HEK293 (cell line): ENCODE results near the gene SMPDL3A.

Source experiments
- CTCF ChIA-PET: fragments of 350-600 bp; formaldehyde crosslinking; extraction: SDS; loops from one replicate; lab custom pipeline; 2021; ENCODE audit warnings: antibody characterized with exemption; lab: Yijun Ruan, JAX
- POLR2A ChIA-PET: fragments of 300-600 bp; formaldehyde crosslinking; extraction: SDS; loops from one replicate; lab custom pipeline; 2020; ENCODE audit warnings: antibody characterized with exemption, inconsistent platforms; lab: Yijun Ruan, JAX
- H3K27ac ChIP-seq: fragments of 200-500 bp; sonication (Bioruptor generic); 2 replicates; pipeline ENCODE4 v1.5.1; 2014; ENCODE audit warnings: low read depth, low read length, control low read depth, inconsistent platforms; ENCODE audit errors: extremely low read depth
- H3K36me3 ChIP-seq, 2 experiments: fragments of 200-500 bp in 1 of 2; sonication (Bioruptor generic) in 1 of 2; 1 replicate in 1 of 2; 2 replicates in 1 of 2; pipeline ENCODE4 v1.5.1; 2014 to 2017; ENCODE audit warnings: inconsistent platforms in 2 of 2, low read length in 2 of 2; ENCODE audit not compliant: control insufficient read depth in 2 of 2, insufficient read depth in 1 of 2
- H3K4me1 ChIP-seq: fragments of 200-500 bp; sonication (Bioruptor generic); 2 replicates; pipeline ENCODE4 v1.5.1; 2014; ENCODE audit warnings: mild to moderate bottlenecking, low read length, inconsistent platforms; ENCODE audit not compliant: control insufficient read depth, insufficient read depth
- H3K4me3 ChIP-seq: 2 replicates; pipeline ENCODE4 v1.5.1; 2011; ENCODE audit warnings: low read depth, mild to moderate bottlenecking, control low read depth, low read length, moderate library complexity
- H3K9me3 ChIP-seq: fragments of 200-500 bp; sonication (Bioruptor generic); 2 replicates; pipeline ENCODE4 v1.5.1; 2014; ENCODE audit warnings: low read depth, low read length, inconsistent platforms; ENCODE audit not compliant: control insufficient read depth, insufficient read depth
- GLI2 ChIP-seq: fragments of 450-650 bp; formaldehyde crosslinking; IDR thresholded peaks from 2 replicates; pipeline ENCODE4; 2017; ENCODE audit warnings: missing biosample characterization, missing genetic modification characterization, low read depth, borderline replicate concordance
- OSR2 ChIP-seq: fragments of 450-650 bp; formaldehyde crosslinking; IDR thresholded peaks from 2 replicates; pipeline ENCODE4 v1.5.1; 2016; ENCODE audit warnings: missing biosample characterization, missing genetic modification characterization
- OVOL3 ChIP-seq: fragments of 450-650 bp; formaldehyde crosslinking; IDR thresholded peaks from 2 replicates; pipeline ENCODE4 v1.5.1; 2016; ENCODE audit warnings: missing biosample characterization, missing genetic modification characterization
- SCRT1 ChIP-seq: fragments of 450-650 bp; formaldehyde crosslinking; IDR thresholded peaks from 2 replicates; pipeline ENCODE4 v1.5.1; 2016; ENCODE audit warnings: missing biosample characterization, missing genetic modification characterization, borderline replicate concordance
- SCRT2 ChIP-seq: fragments of 450-650 bp; formaldehyde crosslinking; IDR thresholded peaks from 2 replicates; pipeline ENCODE4 v1.5.1; 2016; ENCODE audit warnings: missing biosample characterization, missing genetic modification characterization
- TCF7L2 ChIP-seq: IDR thresholded peaks from 2 replicates; pipeline ENCODE4 v1.6.1; 2011; ENCODE audit warnings: low read depth, mild to moderate bottlenecking, inconsistent platforms, low read length, moderate library complexity, borderline replicate concordance
- ZNF311 ChIP-seq: fragments of 450-650 bp; formaldehyde crosslinking; IDR thresholded peaks from 2 replicates; pipeline ENCODE4 v1.5.1; 2017; ENCODE audit warnings: missing biosample characterization, missing genetic modification characterization, borderline replicate concordance
- ZNF366 ChIP-seq: fragments of 450-650 bp; formaldehyde crosslinking; conservative IDR thresholded peaks from 2 replicates; pipeline ENCODE4 v1.5.1; 2016; ENCODE audit warnings: missing biosample characterization, missing genetic modification characterization
- ZNF654 ChIP-seq: fragments of 450-650 bp; formaldehyde crosslinking; IDR thresholded peaks from 2 replicates; pipeline ENCODE4 v1.5.1; 2016; ENCODE audit warnings: low read depth, missing biosample characterization, missing genetic modification characterization
- ZNF658 ChIP-seq: fragments of 450-650 bp; formaldehyde crosslinking; IDR thresholded peaks from 2 replicates; pipeline ENCODE4; 2016; ENCODE audit warnings: missing biosample characterization, missing genetic modification characterization
- ZNF707 ChIP-seq: fragments of 450-650 bp; formaldehyde crosslinking; IDR thresholded peaks from 2 replicates; pipeline ENCODE4 v1.5.1; 2016; ENCODE audit warnings: missing biosample characterization, missing genetic modification characterization
- ZNF747 ChIP-seq: fragments of 450-650 bp; formaldehyde crosslinking; IDR thresholded peaks from 2 replicates; pipeline ENCODE4 v1.5.1; 2016; ENCODE audit warnings: missing biosample characterization, missing genetic modification characterization
- TF ChIP-seq, protein P1 (sequence below): fragments of 450-650 bp; formaldehyde crosslinking; IDR thresholded peaks from 2 replicates; pipeline ENCODE4 v1.5.1; 2016; ENCODE audit warnings: missing biosample characterization, missing genetic modification characterization, low read depth
- TF ChIP-seq, protein P2 (sequence below): fragments of 450-650 bp; formaldehyde crosslinking; IDR thresholded peaks from 2 replicates; pipeline ENCODE4 v1.5.1; 2016; ENCODE audit warnings: missing biosample characterization, missing genetic modification characterization
- TF ChIP-seq, protein P3 (sequence below): fragments of 450-650 bp; formaldehyde crosslinking; conservative IDR thresholded peaks from 2 replicates; pipeline ENCODE4 v1.5.1; 2016; ENCODE audit warnings: low read depth, missing biosample characterization, missing genetic modification characterization
- TF ChIP-seq, protein P4 (sequence below): fragments of 450-650 bp; formaldehyde crosslinking; IDR thresholded peaks from 2 replicates; pipeline ENCODE4 v1.5.1; 2017; ENCODE audit warnings: missing biosample characterization, mild to moderate bottlenecking, missing genetic modification characterization, moderate library complexity
- TF ChIP-seq, protein P5 (sequence below): fragments of 450-650 bp; formaldehyde crosslinking; IDR thresholded peaks from 2 replicates; pipeline ENCODE4 v1.5.1; 2016; ENCODE audit warnings: missing biosample characterization, missing genetic modification characterization

The SMPDL3A gene

DNA sequence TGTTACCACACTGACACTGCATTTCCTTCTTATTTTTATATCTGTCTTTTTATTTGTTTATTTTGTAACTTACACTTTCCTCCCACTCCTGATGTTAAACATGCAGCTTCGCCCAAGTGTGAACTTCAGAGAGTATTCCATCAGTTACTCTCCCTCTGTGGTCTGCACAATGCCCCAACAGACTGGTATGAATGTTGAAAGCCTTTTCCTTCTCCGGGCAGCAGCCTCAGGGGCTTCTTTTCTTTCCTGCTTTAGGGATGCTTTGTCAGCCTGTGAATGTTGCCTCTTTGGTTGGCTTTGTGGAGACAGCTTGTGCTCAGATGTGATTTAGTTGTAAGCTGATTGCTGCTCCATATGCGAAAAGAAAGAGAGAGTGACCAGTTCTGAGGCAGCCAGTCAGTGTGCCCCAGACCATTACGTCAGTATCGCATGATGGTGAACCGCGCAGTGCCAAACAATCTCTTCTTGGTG lies 44.0 kb downstream of the SMPDL3A start (continued):
- TF ChIP-seq ZNF366 (tag by site-specific recombination) (no peak), ZNF658 (tag by site-specific recombination) (no peak), TCF7L2 (no peak), ZNF311 (tag by site-specific recombination) (no peak), ZNF707 (tag by site-specific recombination) (no peak), ZNF747 (tag by site-specific recombination) (no peak), SCRT1 (no peak), GLI2 (no peak), OSR2 (peak; percentile 51; the same call in 1 of the 2 replicates)
- TF ChIP-seq, protein P1, sequence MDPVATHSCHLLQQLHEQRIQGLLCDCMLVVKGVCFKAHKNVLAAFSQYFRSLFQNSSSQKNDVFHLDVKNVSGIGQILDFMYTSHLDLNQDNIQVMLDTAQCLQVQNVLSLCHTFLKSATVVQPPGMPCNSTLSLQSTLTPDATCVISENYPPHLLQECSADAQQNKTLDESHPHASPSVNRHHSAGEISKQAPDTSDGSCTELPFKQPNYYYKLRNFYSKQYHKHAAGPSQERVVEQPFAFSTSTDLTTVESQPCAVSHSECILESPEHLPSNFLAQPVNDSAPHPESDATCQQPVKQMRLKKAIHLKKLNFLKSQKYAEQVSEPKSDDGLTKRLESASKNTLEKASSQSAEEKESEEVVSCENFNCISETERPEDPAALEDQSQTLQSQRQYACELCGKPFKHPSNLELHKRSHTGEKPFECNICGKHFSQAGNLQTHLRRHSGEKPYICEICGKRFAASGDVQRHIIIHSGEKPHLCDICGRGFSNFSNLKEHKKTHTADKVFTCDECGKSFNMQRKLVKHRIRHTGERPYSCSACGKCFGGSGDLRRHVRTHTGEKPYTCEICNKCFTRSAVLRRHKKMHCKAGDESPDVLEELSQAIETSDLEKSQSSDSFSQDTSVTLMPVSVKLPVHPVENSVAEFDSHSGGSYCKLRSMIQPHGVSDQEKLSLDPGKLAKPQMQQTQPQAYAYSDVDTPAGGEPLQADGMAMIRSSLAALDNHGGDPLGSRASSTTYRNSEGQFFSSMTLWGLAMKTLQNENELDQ (tag by site-specific recombination), result no peak
- TF ChIP-seq, protein P2, sequence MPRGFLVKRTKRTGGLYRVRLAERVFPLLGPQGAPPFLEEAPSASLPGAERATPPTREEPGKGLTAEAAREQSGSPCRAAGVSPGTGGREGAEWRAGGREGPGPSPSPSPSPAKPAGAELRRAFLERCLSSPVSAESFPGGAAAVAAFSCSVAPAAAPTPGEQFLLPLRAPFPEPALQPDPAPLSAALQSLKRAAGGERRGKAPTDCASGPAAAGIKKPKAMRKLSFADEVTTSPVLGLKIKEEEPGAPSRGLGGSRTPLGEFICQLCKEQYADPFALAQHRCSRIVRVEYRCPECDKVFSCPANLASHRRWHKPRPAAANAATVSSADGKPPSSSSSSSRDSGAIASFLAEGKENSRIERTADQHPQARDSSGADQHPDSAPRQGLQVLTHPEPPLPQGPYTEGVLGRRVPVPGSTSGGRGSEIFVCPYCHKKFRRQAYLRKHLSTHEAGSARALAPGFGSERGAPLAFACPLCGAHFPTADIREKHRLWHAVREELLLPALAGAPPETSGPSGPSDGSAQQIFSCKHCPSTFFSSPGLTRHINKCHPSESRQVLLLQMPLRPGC (tag by site-specific recombination), result no peak
- TF ChIP-seq, protein P3, sequence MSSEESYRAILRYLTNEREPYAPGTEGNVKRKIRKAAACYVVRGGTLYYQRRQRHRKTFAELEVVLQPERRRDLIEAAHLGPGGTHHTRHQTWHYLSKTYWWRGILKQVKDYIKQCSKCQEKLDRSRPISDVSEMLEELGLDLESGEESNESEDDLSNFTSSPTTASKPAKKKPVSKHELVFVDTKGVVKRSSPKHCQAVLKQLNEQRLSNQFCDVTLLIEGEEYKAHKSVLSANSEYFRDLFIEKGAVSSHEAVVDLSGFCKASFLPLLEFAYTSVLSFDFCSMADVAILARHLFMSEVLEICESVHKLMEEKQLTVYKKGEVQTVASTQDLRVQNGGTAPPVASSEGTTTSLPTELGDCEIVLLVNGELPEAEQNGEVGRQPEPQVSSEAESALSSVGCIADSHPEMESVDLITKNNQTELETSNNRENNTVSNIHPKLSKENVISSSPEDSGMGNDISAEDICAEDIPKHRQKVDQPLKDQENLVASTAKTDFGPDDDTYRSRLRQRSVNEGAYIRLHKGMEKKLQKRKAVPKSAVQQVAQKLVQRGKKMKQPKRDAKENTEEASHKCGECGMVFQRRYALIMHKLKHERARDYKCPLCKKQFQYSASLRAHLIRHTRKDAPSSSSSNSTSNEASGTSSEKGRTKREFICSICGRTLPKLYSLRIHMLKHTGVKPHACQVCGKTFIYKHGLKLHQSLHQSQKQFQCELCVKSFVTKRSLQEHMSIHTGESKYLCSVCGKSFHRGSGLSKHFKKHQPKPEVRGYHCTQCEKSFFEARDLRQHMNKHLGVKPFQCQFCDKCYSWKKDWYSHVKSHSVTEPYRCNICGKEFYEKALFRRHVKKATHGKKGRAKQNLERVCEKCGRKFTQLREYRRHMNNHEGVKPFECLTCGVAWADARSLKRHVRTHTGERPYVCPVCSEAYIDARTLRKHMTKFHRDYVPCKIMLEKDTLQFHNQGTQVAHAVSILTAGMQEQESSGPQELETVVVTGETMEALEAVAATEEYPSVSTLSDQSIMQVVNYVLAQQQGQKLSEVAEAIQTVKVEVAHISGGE (tag by site-specific recombination), result no peak
- TF ChIP-seq, protein P4, sequence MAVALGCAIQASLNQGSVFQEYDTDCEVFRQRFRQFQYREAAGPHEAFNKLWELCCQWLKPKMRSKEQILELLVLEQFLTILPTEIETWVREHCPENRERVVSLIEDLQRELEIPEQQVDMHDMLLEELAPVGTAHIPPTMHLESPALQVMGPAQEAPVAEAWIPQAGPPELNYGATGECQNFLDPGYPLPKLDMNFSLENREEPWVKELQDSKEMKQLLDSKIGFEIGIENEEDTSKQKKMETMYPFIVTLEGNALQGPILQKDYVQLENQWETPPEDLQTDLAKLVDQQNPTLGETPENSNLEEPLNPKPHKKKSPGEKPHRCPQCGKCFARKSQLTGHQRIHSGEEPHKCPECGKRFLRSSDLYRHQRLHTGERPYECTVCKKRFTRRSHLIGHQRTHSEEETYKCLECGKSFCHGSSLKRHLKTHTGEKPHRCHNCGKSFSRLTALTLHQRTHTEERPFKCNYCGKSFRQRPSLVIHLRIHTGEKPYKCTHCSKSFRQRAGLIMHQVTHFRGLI, result no peak
- TF ChIP-seq, protein P5, sequence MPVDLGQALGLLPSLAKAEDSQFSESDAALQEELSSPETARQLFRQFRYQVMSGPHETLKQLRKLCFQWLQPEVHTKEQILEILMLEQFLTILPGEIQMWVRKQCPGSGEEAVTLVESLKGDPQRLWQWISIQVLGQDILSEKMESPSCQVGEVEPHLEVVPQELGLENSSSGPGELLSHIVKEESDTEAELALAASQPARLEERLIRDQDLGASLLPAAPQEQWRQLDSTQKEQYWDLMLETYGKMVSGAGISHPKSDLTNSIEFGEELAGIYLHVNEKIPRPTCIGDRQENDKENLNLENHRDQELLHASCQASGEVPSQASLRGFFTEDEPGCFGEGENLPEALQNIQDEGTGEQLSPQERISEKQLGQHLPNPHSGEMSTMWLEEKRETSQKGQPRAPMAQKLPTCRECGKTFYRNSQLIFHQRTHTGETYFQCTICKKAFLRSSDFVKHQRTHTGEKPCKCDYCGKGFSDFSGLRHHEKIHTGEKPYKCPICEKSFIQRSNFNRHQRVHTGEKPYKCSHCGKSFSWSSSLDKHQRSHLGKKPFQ (tag by site-specific recombination), result peak; percentile 81

DNA sequence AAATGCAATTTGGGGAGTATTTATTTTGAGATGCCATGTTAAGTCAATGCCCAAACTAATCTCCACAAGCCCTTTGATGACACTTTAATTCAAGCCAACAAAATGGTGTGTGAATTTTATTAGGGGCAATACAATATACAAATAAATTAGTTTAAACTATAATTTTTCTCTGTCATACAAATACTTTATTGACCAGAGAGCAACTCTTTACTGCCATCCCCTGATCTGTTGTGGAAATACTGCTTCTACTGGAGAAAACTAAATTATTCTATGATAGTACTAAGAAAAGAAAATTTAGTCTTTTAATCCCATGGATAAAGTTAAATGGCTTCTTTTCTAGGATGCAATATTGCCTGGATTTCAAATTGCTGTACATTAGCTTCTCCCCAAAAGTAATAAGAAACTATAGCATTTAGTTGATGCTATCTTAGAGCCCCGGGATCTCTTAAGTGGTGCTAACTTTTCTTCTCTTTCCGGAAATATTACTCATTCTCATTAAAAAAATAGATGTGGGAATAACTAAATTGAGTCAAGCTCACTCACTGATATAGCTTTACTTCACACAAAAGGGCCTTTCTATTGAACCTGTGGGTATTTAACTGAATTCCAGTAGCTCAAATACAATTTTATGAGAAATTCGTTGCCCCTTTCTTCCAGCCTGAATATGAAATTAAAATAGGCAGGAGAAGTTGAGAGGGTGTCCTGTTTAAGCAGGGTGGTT lies 49.2 kb downstream of the SMPDL3A start:
- Histone ChIP-seq H3K27ac (no peak overlapping the region), H3K4me3 (no peak overlapping the region), H3K36me3 (no peaks in the 10 kb centered on the region), H3K9me3 (no peaks in the 10 kb centered on the region), H3K4me1 (peaks cover under 1% of the 10 kb centered on the region; the same call in 1 of the 2 replicates)
- ChIA-PET CTCF (interaction anchor here (0.5 to 2.7 kb wide), 45 partner anchors 7 to 1407 kb away, joined by 3 to 196 read pairs (median 5); partner anchors contain the start of gene SMPDL3A), POLR2A (no interaction called here)
- TF ChIP-seq SCRT2 (tag by site-specific recombination), result no peak
- TF ChIP-seq ZNF654 (tag by site-specific recombination), result peak; percentile 50
- TF ChIP-seq OVOL3 (tag by site-specific recombination), result no peak
